GM12801 (cell line): Measurements from ENCODE around the gene GBE1.

Experiments used
- TF ChIP-seq, protein P1 (sequence below): IDR thresholded peaks from one replicate; pipeline ENCODE4 v1.5.1; 2011; ENCODE audit warnings: control low read depth; ENCODE audit not compliant: insufficient read length; ENCODE audit errors: extremely low read depth

GBE1 gene

DNA sequence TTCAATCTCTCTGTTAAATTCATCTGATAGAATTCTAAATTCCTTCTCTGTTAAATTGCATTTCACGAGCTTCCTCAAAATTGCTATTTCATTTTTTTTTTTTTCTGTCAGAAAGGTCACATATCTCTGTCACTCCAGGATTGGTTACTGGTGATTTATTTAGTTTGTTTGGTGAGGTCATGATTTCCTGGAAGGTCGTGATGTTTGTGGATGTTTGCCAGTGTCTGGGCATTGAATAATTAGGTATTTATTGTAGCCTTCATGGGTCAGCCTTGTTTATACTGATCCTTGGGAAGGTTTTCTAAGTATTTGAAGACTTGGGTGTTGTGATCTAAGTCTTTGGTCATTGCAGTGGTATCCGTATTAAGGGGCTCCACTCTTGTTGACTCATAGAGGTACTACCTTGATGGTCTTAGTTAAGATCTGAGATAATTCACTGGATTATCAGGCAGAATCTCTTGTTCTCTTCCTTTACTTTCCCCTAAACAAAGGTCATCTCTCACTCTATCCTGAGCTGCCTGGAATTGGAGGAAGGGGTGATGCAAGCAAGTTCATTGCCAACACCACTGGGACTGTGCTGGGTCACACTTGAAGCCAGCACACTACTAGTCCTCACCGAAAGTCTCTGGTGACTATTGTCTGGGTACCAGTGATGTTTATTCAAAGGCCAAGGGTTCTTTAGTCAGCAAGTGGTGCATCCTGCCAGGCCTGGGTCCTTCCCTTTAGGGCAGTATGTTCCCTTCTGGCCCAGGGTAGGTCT lies 231.1 kb downstream of the GBE1 start:
- TF ChIP-seq, protein P1, sequence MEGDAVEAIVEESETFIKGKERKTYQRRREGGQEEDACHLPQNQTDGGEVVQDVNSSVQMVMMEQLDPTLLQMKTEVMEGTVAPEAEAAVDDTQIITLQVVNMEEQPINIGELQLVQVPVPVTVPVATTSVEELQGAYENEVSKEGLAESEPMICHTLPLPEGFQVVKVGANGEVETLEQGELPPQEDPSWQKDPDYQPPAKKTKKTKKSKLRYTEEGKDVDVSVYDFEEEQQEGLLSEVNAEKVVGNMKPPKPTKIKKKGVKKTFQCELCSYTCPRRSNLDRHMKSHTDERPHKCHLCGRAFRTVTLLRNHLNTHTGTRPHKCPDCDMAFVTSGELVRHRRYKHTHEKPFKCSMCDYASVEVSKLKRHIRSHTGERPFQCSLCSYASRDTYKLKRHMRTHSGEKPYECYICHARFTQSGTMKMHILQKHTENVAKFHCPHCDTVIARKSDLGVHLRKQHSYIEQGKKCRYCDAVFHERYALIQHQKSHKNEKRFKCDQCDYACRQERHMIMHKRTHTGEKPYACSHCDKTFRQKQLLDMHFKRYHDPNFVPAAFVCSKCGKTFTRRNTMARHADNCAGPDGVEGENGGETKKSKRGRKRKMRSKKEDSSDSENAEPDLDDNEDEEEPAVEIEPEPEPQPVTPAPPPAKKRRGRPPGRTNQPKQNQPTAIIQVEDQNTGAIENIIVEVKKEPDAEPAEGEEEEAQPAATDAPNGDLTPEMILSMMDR = no peak

DNA sequence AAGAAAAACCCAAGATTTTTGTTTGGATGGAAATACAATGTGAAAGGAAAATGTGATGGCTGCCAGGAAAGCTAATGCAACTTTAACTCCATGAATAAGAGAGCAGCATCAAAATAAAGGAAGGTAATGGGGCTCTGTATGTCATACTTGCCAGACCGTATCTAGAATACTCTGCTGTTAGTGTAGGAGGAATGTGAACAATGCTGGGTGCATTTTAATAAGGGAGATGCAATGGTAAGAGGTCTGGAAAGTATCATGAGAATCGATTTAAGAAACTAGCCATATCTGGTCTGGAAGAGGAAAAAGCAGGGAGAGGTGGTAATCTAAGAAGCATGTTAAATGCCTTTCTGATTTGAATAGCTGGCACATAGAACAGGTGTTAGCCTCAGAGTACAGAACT lies 239.6 kb downstream of the GBE1 start:
- TF ChIP-seq, protein P1 = no peak

DNA sequence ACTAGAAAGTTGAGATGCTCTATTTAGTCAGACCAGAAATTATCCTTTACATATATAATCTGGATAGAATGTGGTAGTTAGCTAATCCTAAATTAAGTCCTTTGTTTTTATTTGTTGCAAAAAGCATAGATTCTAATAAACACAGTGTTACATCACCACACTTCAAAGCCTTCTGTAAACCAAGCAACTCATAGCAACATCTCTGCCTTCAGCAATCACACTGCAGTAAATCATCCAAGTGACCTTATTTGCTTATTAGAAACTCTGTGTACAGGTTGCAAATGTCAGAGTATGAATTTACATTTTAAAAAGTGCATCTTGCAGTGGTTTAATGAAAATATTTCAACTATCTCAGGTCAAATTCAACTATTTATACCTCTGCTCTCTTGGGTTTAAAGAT lies 242.5 kb downstream of the GBE1 start:
- TF ChIP-seq, protein P1 = no peak

DNA sequence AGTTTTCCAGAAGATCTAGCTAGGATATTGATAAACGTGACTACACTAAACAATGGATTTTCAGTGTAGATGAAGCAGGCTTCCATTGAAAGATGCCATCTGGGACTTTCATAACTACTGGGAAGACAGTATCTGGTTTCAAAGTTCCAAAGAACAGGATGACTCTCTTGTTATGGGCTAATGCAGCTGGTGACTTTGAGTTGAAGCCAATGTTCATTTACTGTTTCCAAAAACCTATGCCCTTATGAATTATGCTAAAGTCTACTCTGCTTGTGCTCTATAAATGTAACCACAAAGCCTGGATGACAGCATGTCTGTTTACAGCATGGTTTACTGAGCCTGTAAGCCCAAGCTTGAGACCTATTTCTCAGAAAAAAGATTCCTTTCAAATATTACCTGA lies 245.4 kb downstream of the GBE1 start:
- TF ChIP-seq, protein P1 = no peak

DNA sequence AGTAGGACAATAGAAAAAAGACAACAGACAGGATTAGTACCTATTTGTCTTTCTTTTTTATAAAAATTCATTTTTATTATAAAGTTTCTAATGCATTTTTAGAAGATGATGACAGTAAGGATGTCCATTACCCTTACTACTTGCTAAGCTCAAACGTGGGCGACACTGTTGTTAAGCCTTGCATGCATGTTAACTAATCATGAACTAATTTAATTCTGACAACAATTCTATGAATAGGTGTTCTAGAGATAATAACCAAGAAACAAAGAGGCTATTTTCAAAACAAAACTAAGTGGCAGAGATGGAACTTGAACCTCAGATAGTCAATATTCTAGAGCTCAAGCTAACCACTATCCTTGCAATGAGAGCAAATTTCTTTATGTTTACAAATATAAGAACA lies 247.9 kb downstream of the GBE1 start:
- TF ChIP-seq, protein P1 = no peak

DNA sequence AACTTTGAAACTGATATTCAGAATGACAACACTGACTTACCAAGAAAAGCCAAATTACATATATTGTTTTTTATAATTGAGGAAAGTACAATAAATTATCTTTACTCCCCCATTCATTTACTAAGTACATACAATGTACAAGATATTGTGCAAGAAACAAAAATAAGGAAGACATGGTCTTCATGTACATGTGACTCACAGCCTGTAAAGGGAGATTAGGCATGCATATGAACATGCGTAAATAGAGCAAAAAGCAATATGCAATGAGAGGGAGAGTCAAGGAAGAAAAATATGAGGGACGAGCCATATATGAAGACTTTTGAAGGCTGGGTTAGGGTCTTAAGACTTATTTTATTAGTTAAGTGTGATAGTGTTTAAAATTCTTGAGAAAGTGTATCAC lies 258.4 kb downstream of the GBE1 start:
- TF ChIP-seq, protein P1 = no peak

DNA sequence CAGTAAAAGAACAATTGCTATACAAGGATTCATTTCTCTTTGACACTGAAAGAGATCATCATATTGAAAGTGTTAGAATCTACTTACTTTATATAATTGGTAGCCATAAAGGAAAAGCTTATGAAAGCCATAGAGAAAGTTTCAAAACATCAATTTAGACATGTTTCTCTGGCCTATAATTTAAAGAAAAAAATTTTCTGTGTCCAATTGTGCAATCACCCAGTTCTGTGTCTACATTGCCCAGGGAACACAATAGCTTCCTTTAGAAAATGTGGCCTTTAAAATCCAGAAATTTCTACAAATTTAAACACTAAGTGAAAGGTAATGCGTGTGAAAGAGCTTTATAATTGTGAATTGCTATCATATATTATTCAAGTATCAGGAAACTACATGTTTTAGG lies 259.2 kb downstream of the GBE1 start:
- TF ChIP-seq, protein P1 = no peak
